Measurements from ENCODE around the gene CELF5. TPM values are rescaled to one million over a fixed set of nuclear protein-coding genes. Genes with fewer than 3 reads are reported as not detected.

Gene CELF5
- total and polyA plus RNA-seq, 2 donors: 0.14 to 0.48 TPM

Other genes starting within 250 kb of the CELF5 start
- 1.4 TPM for gene TLE6, start 247.1 kb upstream of the CELF5 start, total RNA-seq
- gene TLE6, start 247.1 kb upstream of the CELF5 start, polyA plus RNA-seq: 2.4 TPM
- gene TLE2, start 195.4 kb upstream of the CELF5 start, total RNA-seq: 14.1 TPM
- gene TLE2, start 195.4 kb upstream of the CELF5 start, polyA plus RNA-seq: 69.9 TPM
- 65.0 TPM for gene TLE5, start 162.2 kb upstream of the CELF5 start, total RNA-seq
- gene TLE5, start 162.2 kb upstream of the CELF5 start, polyA plus RNA-seq: 725 TPM
- gene GNA11, start 130.3 kb upstream of the CELF5 start, total RNA-seq: 32.1 TPM
- 64.7 TPM for gene GNA11, start 130.3 kb upstream of the CELF5 start, polyA plus RNA-seq
- 6.2 TPM for gene GNA15, start 88.6 kb upstream of the CELF5 start, total RNA-seq
- gene GNA15, start 88.6 kb upstream of the CELF5 start, polyA plus RNA-seq: 9.6 TPM
- gene S1PR4, start 45.9 kb upstream of the CELF5 start, total RNA-seq: 0.74 TPM
- 3.4 TPM for gene S1PR4, start 45.9 kb upstream of the CELF5 start, polyA plus RNA-seq
- 10.5 TPM for gene NCLN, start 38.7 kb upstream of the CELF5 start, total RNA-seq
- 30.5 TPM for gene NCLN, start 38.7 kb upstream of the CELF5 start, polyA plus RNA-seq
- 26.4 TPM for gene NFIC, start 141.9 kb downstream of the CELF5 start, total RNA-seq
- 112 TPM for gene NFIC, start 141.9 kb downstream of the CELF5 start, polyA plus RNA-seq

Data from urinary bladder (tissue), 2 donors.